Smooth muscle cell (in vitro differentiated cells): Measurements from ENCODE around the gene NKAIN1. TPM values are rescaled to one million over a fixed set of nuclear protein-coding genes. Genes with fewer than 3 reads are reported as not detected.

Experiments used
- DNase-seq: peaks from one replicate; lab custom pipeline; 2025; ENCODE audit not compliant: unreplicated experiment; lab: John Stamatoyannopoulos, UW
- H2AFZ ChIP-seq: fragments of 200-600 bp; sonication (generic); 2 replicates; pipeline ENCODE4 v1.6.0; 2016; ENCODE audit warnings: antibody characterized with exemption, low read depth, mild to moderate bottlenecking
- H3F3A ChIP-seq: fragments of 200-600 bp; sonication (generic); 2 replicates; pipeline ENCODE4 v1.6.0; 2017; ENCODE audit warnings: antibody characterized with exemption, low read depth
- H3K27ac ChIP-seq: fragments of 200-600 bp; sonication (generic); 2 replicates; pipeline ENCODE4 v1.5.1; 2016; ENCODE audit warnings: low read depth, mild to moderate bottlenecking
- H3K27me3 ChIP-seq: fragments of 200-600 bp; sonication (generic); 2 replicates; pipeline ENCODE4 v1.6.1; 2016; ENCODE audit warnings: low read depth, mild to moderate bottlenecking
- H3K36me3 ChIP-seq: fragments of 200-600 bp; sonication (generic); 2 replicates; pipeline ENCODE4 v1.5.1; 2016; ENCODE audit warnings: low read depth
- H3K4me1 ChIP-seq: fragments of 200-600 bp; sonication (generic); 2 replicates; pipeline ENCODE4 v1.5.1; 2016; ENCODE audit warnings: low read depth
- H3K4me2 ChIP-seq: fragments of 200-600 bp; sonication (generic); 2 replicates; pipeline ENCODE4 v1.6.0; 2016; ENCODE audit warnings: mild to moderate bottlenecking
- H3K4me3 ChIP-seq: fragments of 200-600 bp; sonication (generic); 2 replicates; pipeline ENCODE4 v1.5.1; 2016; ENCODE audit warnings: mild to moderate bottlenecking
- H3K79me2 ChIP-seq: fragments of 200-600 bp; sonication (generic); 2 replicates; pipeline ENCODE4 v1.6.0; 2016; ENCODE audit warnings: low read depth, mild to moderate bottlenecking
- H3K9ac ChIP-seq: fragments of 200-600 bp; sonication (generic); 2 replicates; pipeline ENCODE4 v1.6.0; 2016; ENCODE audit warnings: low read depth
- H3K9me3 ChIP-seq: fragments of 200-600 bp; sonication (generic); replicated peaks from 2 replicates; pipeline ENCODE4 v1.5.1; 2016; ENCODE audit warnings: low read depth
- H4K20me1 ChIP-seq: fragments of 200-600 bp; sonication (generic); 2 replicates; pipeline ENCODE4 v1.6.0; 2016; ENCODE audit warnings: low read depth
- CTCF ChIP-seq: fragments of 200-600 bp; sonication (generic); IDR thresholded peaks from 2 replicates; pipeline ENCODE4 v1.5.1; 2017; ENCODE audit warnings: borderline replicate concordance, mild to moderate bottlenecking, antibody characterized with exemption; ENCODE audit not compliant: insufficient read depth, poor library complexity, severe bottlenecking
- WGBS: methylation state at CpG from one replicate; pipeline ENCODE4 v1.1.7; 2016; ENCODE audit warnings: low lambda C conversion rate; 5-methylcytosine and 5-hydroxymethylcytosine counted together
- polyA plus RNA-seq: library from polyadenylated mRNA; unstranded; fragments of >200 nt; fragmentation: Nextera tagmentation; extraction: Ambion mirVana; gene quantifications from 2 replicates; pipeline ENCODE4 v1.2.1, GENCODE V29; 2016
- total RNA-seq: library from RNA; depleted of rRNA; stranded (reverse); fragments of >200 nt; gene quantifications from 2 replicates; pipeline ENCODE4 v1.2.3, GENCODE V29; 2014

Gene NKAIN1
- total and polyA plus RNA-seq, 2 experiments from 2014 or later, result 0.39 TPM; not detected in 1

- H3K27me3 ChIP-seq, result no peaks in the 10 kb centered on the region
- H3K9ac ChIP-seq, result no peak overlapping the region
- no peak overlapping the region for H3K27ac ChIP-seq
- no peaks in the 10 kb centered on the region for H3K4me1 ChIP-seq
- no peak for TF ChIP-seq CTCF
- WGBS, result 81% methylated on average over 5 of the region's 5 CpGs
- H3K4me3 ChIP-seq, result no peak overlapping the region
- no peak for DNase-seq
- H2AFZ ChIP-seq, result no peak overlapping the region
- H3K36me3 ChIP-seq, result no peaks in the 10 kb centered on the region
- no peaks in the 10 kb centered on the region for H3F3A ChIP-seq
- H4K20me1 ChIP-seq, result no peaks in the 10 kb centered on the region
- H3K4me2 ChIP-seq, result no peak overlapping the region
- H3K79me2 ChIP-seq, result no peaks in the 10 kb centered on the region
- H3K9me3 ChIP-seq, result no peaks in the 10 kb centered on the region
Measured at GRCh38 chr1:31227891-31228568, 11.7 kb downstream of the NKAIN1 start.

- H3K27ac ChIP-seq, result no peak overlapping the region
- no peak for DNase-seq
- no peak for TF ChIP-seq CTCF
- no peak overlapping the region for H3K4me2 ChIP-seq
- no peaks in the 10 kb centered on the region for H4K20me1 ChIP-seq
- no peaks in the 10 kb centered on the region for H3K79me2 ChIP-seq
- H3F3A ChIP-seq, result no peaks in the 10 kb centered on the region
- no peaks in the 10 kb centered on the region for H3K27me3 ChIP-seq
- no peak overlapping the region for H3K9ac ChIP-seq
- WGBS, result 86% methylated on average over 9 of the region's 9 CpGs
- no peaks in the 10 kb centered on the region for H3K4me1 ChIP-seq
- no peaks in the 10 kb centered on the region for H3K36me3 ChIP-seq
- H2AFZ ChIP-seq, result no peak overlapping the region
- no peak overlapping the region for H3K4me3 ChIP-seq
- no peaks in the 10 kb centered on the region for H3K9me3 ChIP-seq
Measured at GRCh38 chr1:31224068-31224467, 15.6 kb downstream of the NKAIN1 start.

GRCh38 chr1:31222176-31222575, 17.5 kb downstream of the NKAIN1 start:
- no peak overlapping the region for H2AFZ ChIP-seq
- no peaks in the 10 kb centered on the region for H4K20me1 ChIP-seq
- TF ChIP-seq CTCF, result no peak
- H3K36me3 ChIP-seq, result no peaks in the 10 kb centered on the region
- no peaks in the 10 kb centered on the region for H3K79me2 ChIP-seq
- no peak for DNase-seq
- H3K4me2 ChIP-seq, result no peak overlapping the region
- no peak overlapping the region for H3K9ac ChIP-seq
- H3F3A ChIP-seq, result no peaks in the 10 kb centered on the region
- H3K4me3 ChIP-seq, result no peak overlapping the region
- H3K27ac ChIP-seq, result no peak overlapping the region
- H3K4me1 ChIP-seq, result no peaks in the 10 kb centered on the region
- H3K9me3 ChIP-seq, result no peaks in the 10 kb centered on the region
- 93% methylated on average over 3 of the region's 3 CpGs for WGBS
- H3K27me3 ChIP-seq, result no peaks in the 10 kb centered on the region

- Histone ChIP-seq H4K20me1 (no peaks in the 10 kb centered on the region), H3K4me1 (peaks cover 3% of the 10 kb centered on the region), H3K27ac (no peak overlapping the region), H3K36me3 (no peaks in the 10 kb centered on the region), H3K4me2 (no peak overlapping the region), H3K9ac (no peak overlapping the region), H3K27me3 (no peaks in the 10 kb centered on the region), H3K79me2 (no peaks in the 10 kb centered on the region), H3K4me3 (no peak overlapping the region), H2AFZ (no peak overlapping the region), H3F3A (no peaks in the 10 kb centered on the region), H3K9me3 (no peaks in the 10 kb centered on the region)
- no peak for DNase-seq
- TF ChIP-seq CTCF, result no peak
- WGBS, result 81% methylated on average over 6 of the region's 6 CpGs
Measured at GRCh38 chr1:31221072-31221471, 18.6 kb downstream of the NKAIN1 start.
